GM12872 (cell line): ENCODE data around the gene CYSRT1.

Experiments
- TF ChIP-seq, protein P1 (sequence below): IDR thresholded peaks from 3 replicates; pipeline ENCODE4 v1.5.1; 2011; ENCODE audit warnings: low read depth, mild to moderate bottlenecking, low read length, moderate library complexity; ENCODE audit not compliant: insufficient read depth

CYSRT1 gene

GRCh38 chr9:137245450-137246421 is 20.8 kb downstream of the CYSRT1 start:
- TF ChIP-seq, protein P1, sequence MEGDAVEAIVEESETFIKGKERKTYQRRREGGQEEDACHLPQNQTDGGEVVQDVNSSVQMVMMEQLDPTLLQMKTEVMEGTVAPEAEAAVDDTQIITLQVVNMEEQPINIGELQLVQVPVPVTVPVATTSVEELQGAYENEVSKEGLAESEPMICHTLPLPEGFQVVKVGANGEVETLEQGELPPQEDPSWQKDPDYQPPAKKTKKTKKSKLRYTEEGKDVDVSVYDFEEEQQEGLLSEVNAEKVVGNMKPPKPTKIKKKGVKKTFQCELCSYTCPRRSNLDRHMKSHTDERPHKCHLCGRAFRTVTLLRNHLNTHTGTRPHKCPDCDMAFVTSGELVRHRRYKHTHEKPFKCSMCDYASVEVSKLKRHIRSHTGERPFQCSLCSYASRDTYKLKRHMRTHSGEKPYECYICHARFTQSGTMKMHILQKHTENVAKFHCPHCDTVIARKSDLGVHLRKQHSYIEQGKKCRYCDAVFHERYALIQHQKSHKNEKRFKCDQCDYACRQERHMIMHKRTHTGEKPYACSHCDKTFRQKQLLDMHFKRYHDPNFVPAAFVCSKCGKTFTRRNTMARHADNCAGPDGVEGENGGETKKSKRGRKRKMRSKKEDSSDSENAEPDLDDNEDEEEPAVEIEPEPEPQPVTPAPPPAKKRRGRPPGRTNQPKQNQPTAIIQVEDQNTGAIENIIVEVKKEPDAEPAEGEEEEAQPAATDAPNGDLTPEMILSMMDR, result no peak

DNA sequence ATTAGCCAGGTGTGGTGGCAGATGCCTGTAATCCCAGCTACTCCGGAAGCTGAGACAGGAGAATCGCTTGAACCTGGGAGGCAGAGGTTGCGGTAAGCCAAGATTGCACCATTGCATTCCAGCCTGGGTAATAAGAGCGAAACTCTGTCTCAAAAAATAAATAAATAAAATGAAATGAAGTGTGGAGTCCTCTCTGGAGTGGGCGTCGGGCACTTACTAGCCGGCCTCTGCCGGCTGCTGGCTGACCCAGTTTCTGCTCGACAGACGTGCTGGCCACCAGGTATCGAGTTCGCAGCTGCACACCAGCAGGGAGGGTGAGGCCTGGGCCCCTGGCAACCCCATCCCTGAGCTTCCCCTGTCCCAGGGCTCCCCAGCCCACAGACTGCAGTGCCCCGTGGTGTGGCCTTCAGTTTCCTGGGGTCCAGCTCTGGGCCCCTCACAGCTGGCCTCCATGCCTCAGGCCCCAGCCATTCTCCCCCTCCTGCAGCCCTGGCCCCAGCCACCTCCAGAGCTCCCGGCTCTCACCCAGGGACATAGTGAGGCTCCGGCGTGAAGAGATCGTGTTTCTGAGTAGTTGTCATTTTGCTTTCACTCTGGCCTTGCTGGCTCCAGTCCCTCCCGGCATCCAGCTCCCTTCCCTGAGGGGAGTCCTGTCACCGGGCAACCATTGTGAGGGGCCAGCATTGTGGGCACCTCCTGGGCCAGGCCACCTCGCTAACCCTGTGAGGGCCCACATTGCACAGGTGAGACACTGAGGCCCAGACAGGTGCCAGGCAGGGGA is 22.4 kb downstream of the CYSRT1 start:
- TF ChIP-seq, protein P1, result no peak

- TF ChIP-seq, protein P1, result no peak
Observed at GRCh38 chr9:137247916-137248175, 22.9 kb downstream of the CYSRT1 start.

DNA sequence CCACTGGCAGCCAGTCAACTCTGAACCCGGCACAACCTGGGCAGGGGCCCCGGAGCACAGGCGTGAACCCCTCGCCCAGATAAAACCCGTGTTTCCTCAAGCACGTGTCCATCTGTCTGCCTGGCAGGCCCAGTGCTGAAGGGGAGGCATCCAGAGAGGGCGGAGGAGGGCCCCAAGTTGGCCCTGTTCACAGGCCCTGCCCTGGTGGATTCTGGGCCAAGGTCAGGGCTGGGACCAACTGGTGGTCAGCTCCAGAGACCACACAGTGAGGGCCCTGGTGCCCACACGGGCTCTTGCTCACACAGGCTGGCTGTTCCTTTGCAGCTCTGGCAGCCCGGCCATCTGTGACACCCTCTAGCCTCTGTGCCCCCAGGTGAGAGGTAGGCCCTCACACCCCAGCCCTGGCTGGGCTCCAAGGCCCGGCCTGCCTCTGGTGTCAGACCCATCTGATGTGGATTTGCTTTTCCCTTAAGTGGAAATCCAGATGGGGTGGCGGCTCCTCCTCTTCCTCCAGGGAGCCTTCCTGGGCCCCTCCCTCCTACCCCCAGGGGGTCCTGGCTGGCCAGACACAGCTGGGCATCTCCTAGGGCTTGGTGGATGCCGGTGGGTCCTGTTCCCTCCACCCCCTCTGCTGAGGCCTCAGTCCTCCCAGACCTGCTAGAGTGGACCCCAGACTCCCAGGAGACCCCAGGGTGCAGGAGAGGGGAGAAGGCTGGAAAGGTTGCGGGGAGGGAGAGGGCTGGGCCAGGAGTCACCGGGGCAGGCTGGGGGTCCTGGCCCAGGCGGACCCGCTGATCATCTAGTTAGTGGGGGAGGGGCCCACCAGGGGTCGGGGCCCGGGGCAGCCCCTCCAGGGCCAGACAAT is 25.6 kb downstream of the CYSRT1 start:
- TF ChIP-seq, protein P1, result no peak

GRCh38 chr9:137251194-137251461 is 26.2 kb downstream of the CYSRT1 start, which contains the start of gene STPG3:
STPG3 (plus strand) TSS chr9:137251286; CDS start chr9:137251287, 1 bp downstream.
- TF ChIP-seq, protein P1, result no peak

DNA sequence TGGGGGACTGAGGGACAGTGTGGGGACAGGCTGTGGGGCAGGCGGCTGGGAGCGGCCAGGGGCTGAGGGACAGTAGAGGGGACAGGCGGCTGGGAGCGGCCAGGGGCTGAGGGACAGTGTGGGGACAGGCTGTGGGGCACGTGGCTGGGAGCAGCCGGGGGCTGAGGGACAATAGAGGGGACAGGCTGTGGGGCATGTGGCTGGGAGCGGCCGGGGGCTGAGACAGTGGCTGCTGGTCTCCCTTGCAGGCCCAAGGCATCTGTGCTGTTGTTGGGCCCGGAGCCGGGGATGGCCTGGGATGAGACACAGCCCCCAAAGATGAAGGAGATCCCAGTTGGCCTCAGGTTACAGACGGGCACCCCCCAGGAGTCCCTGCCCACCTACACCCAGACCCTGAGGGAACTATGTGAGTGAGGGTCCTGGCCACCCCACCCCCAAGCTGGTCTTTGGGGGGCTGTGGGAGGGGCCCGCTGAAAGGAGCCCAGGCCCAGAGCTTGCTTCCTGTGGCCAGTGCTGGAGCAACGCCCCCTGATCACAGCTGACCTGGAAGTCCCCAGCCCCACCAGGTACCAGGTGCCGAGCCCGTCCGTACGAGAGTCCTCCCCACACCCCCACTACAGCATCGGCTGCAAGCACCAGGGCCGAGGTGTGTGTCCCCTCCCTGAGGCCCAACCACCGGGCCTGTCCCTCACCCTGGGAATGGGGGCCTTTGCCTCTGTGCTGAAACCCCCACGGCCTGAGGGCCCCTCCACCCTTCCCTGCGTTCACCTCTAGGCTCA is 26.7 kb downstream of the CYSRT1 start:
- TF ChIP-seq, protein P1, result no peak
